HEK293 (cell line): ENCODE measurements around the gene MICALL1.
A peak's percentile ranks its signal among the peaks of the same experiment; 100 is the strongest.

Experiments
- GLI4 ChIP-seq: fragments of 450-650 bp; formaldehyde crosslinking; IDR thresholded peaks from 2 replicates; pipeline ENCODE4 v1.5.1; 2016; ENCODE audit warnings: missing biosample characterization, missing genetic modification characterization
- HOXA7 ChIP-seq: sonication (generic); formaldehyde crosslinking; IDR thresholded peaks from 2 replicates; pipeline ENCODE4 v1.8.1; 2022; ENCODE audit warnings: missing genetic modification reagents, borderline replicate concordance
- KLF10 ChIP-seq: fragments of 450-650 bp; IDR thresholded peaks from 2 replicates; pipeline ENCODE4 v1.5.1; 2018; ENCODE audit warnings: missing biosample characterization, mild to moderate bottlenecking, missing genetic modification characterization
- KLF9 ChIP-seq: fragments of 450-650 bp; formaldehyde crosslinking; IDR thresholded peaks from 2 replicates; pipeline ENCODE4 v1.5.1; 2016; ENCODE audit warnings: missing biosample characterization, missing genetic modification characterization, low read depth
- OSR2 ChIP-seq: fragments of 450-650 bp; formaldehyde crosslinking; IDR thresholded peaks from 2 replicates; pipeline ENCODE4 v1.5.1; 2016; ENCODE audit warnings: missing biosample characterization, missing genetic modification characterization
- OVOL3 ChIP-seq: fragments of 450-650 bp; formaldehyde crosslinking; IDR thresholded peaks from 2 replicates; pipeline ENCODE4 v1.5.1; 2016; ENCODE audit warnings: missing biosample characterization, missing genetic modification characterization
- SP3 ChIP-seq: fragments of 450-650 bp; formaldehyde crosslinking; IDR thresholded peaks from 2 replicates; pipeline ENCODE4 v1.5.1; 2016; ENCODE audit warnings: missing biosample characterization, missing genetic modification characterization
- WT1 ChIP-seq: fragments of 450-650 bp; formaldehyde crosslinking; IDR thresholded peaks from 2 replicates; pipeline ENCODE4 v1.5.1; 2016; ENCODE audit warnings: missing biosample characterization, missing genetic modification characterization
- ZEB2 ChIP-seq: fragments of 450-650 bp; formaldehyde crosslinking; IDR thresholded peaks from 2 replicates; pipeline ENCODE4 v1.5.1; 2016; ENCODE audit warnings: missing biosample characterization, missing genetic modification characterization
- ZNF175 ChIP-seq: fragments of 450-650 bp; formaldehyde crosslinking; IDR thresholded peaks from 2 replicates; pipeline ENCODE4 v1.5.1; 2016; ENCODE audit warnings: missing biosample characterization, missing genetic modification characterization
- ZNF2 ChIP-seq: fragments of 450-650 bp; formaldehyde crosslinking; IDR thresholded peaks from 2 replicates; pipeline ENCODE4 v1.5.1; 2016; ENCODE audit warnings: missing biosample characterization, missing genetic modification characterization
- ZNF214 ChIP-seq: fragments of 450-650 bp; formaldehyde crosslinking; IDR thresholded peaks from 2 replicates; pipeline ENCODE4 v1.5.1; 2017; ENCODE audit warnings: missing biosample characterization, mild to moderate bottlenecking, missing genetic modification characterization, borderline replicate concordance
- ZNF302 ChIP-seq: fragments of 450-650 bp; formaldehyde crosslinking; IDR thresholded peaks from 2 replicates; pipeline ENCODE4 v1.5.1; 2016; ENCODE audit warnings: missing biosample characterization, missing genetic modification characterization, low read depth
- ZNF423 ChIP-seq: fragments of 450-650 bp; formaldehyde crosslinking; IDR thresholded peaks from 2 replicates; pipeline ENCODE4 v1.5.1; 2016; ENCODE audit warnings: missing biosample characterization, missing genetic modification characterization
- ZNF600 ChIP-seq: fragments of 450-650 bp; formaldehyde crosslinking; IDR thresholded peaks from 2 replicates; pipeline ENCODE4 v1.5.1; 2016; ENCODE audit warnings: missing biosample characterization, missing genetic modification characterization
- ZNF670 ChIP-seq: fragments of 450-650 bp; formaldehyde crosslinking; IDR thresholded peaks from 2 replicates; pipeline ENCODE4 v1.5.1; 2016; ENCODE audit warnings: missing biosample characterization, missing genetic modification characterization, low read depth
- ZNF677 ChIP-seq: fragments of 450-650 bp; IDR thresholded peaks from 2 replicates; pipeline ENCODE4 v1.5.0; 2018; ENCODE audit warnings: missing biosample characterization, mild to moderate bottlenecking, missing genetic modification characterization, moderate library complexity
- ZNF777 ChIP-seq: fragments of 450-650 bp; formaldehyde crosslinking; IDR thresholded peaks from 2 replicates; pipeline ENCODE4 v1.5.1; 2017; ENCODE audit warnings: missing biosample characterization, missing genetic modification characterization, borderline replicate concordance
- ZNF837 ChIP-seq: fragments of 450-650 bp; formaldehyde crosslinking; IDR thresholded peaks from 2 replicates; pipeline ENCODE4 v1.5.1; 2016; ENCODE audit warnings: missing biosample characterization, missing genetic modification characterization
- ZSCAN16 ChIP-seq: fragments of 450-650 bp; formaldehyde crosslinking; IDR thresholded peaks from 2 replicates; pipeline ENCODE4 v1.5.1; 2016; ENCODE audit warnings: missing biosample characterization, missing genetic modification characterization
- TF ChIP-seq, protein P1 (sequence below): fragments of 450-650 bp; formaldehyde crosslinking; IDR thresholded peaks from 2 replicates; pipeline ENCODE4 v1.5.1; 2016; ENCODE audit warnings: missing biosample characterization, missing genetic modification characterization
- TF ChIP-seq, protein P2 (sequence below): fragments of 450-650 bp; formaldehyde crosslinking; IDR thresholded peaks from 2 replicates; pipeline ENCODE4 v1.5.1; 2016; ENCODE audit warnings: missing biosample characterization, missing genetic modification characterization
- TF ChIP-seq, protein P3 (sequence below): fragments of 450-650 bp; formaldehyde crosslinking; IDR thresholded peaks from 2 replicates; pipeline ENCODE4 v1.5.1; 2016; ENCODE audit warnings: missing biosample characterization, missing genetic modification characterization
- TF ChIP-seq, protein P4 (sequence below): fragments of 450-650 bp; formaldehyde crosslinking; IDR thresholded peaks from 2 replicates; pipeline ENCODE4 v1.5.1; 2017; ENCODE audit warnings: missing biosample characterization, mild to moderate bottlenecking, missing genetic modification characterization, moderate library complexity
- TF ChIP-seq, protein P5 (sequence below): fragments of 450-650 bp; formaldehyde crosslinking; IDR thresholded peaks from 2 replicates; pipeline ENCODE4 v1.5.1; 2016; ENCODE audit warnings: missing biosample characterization, missing genetic modification characterization, borderline replicate concordance

MICALL1 gene

DNA sequence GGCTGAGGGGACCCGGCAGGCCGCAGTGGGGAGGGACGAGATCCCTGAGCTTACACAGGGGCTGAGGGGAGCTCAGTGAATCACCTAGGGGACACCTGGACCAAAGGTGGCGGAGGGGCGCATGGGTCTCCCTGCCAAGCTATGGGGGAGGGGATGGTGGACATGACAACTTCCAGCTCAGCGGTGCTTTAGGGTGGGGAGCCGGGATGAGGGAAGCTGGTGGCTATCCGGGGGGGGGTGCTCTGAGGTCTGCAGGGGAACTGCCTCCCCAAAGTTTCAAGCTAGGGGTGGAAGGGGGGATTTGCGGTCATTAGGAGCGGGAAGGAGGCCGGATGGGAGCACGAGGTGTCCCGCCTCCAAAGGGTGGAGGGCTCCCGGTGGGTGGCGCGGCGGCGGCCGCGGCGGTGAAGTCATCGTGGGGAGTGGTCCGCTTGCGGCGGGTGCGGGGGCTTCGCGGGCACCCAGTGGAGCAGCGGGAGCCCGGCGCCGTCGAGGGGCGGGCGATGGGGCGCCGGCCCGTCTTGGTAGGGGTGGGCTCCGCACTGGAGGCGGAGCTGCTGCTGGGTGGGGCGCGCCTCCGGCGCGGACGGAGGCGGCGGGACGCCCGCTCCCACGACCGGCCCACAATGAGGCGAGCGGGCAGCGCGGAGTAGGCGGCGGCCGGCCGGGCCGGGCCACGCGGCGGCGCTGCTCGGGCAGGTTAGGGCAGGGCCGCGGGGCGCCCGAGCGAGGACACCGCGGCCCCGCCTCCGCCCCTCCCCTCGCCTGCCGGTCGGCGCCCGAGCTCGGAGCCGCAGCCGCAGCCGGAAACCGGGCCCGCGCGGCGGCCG lies at the start of gene MICALL1 (continued):
- no peak for TF ChIP-seq ZNF423
- TF ChIP-seq GLI4 (tag by site-specific recombination): no peak
- no peak for TF ChIP-seq ZNF600 (tag by site-specific recombination)
- peak; percentile 52; the same call in 1 of the 2 replicates for TF ChIP-seq ZNF2 (tag by site-specific recombination)
- TF ChIP-seq ZEB2 (tag by site-specific recombination): no peak
- TF ChIP-seq ZNF670: no peak
- no peak for TF ChIP-seq OVOL3
- TF ChIP-seq, protein P1, sequence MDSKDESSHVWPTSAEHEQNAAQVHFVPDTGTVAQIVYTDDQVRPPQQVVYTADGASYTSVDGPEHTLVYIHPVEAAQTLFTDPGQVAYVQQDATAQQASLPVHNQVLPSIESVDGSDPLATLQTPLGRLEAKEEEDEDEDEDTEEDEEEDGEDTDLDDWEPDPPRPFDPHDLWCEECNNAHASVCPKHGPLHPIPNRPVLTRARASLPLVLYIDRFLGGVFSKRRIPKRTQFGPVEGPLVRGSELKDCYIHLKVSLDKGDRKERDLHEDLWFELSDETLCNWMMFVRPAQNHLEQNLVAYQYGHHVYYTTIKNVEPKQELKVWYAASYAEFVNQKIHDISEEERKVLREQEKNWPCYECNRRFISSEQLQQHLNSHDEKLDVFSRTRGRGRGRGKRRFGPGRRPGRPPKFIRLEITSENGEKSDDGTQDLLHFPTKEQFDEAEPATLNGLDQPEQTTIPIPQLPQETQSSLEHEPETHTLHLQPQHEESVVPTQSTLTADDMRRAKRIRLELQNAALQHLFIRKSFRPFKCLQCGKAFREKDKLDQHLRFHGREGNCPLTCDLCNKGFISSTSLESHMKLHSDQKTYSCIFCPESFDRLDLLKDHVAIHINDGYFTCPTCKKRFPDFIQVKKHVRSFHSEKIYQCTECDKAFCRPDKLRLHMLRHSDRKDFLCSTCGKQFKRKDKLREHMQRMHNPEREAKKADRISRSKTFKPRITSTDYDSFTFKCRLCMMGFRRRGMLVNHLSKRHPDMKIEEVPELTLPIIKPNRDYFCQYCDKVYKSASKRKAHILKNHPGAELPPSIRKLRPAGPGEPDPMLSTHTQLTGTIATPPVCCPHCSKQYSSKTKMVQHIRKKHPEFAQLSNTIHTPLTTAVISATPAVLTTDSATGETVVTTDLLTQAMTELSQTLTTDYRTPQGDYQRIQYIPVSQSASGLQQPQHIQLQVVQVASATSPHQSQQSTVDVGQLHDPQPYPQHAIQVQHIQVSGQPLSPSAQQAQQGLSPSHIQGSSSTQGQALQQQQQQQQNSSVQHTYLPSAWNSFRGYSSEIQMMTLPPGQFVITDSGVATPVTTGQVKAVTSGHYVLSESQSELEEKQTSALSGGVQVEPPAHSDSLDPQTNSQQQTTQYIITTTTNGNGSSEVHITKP (tag by site-specific recombination): no peak
- 0 out of 2 replicates have a peak, but pooled peaks have one; percentile 13 for TF ChIP-seq ZNF777 (tag by site-specific recombination)
- TF ChIP-seq, protein P2, sequence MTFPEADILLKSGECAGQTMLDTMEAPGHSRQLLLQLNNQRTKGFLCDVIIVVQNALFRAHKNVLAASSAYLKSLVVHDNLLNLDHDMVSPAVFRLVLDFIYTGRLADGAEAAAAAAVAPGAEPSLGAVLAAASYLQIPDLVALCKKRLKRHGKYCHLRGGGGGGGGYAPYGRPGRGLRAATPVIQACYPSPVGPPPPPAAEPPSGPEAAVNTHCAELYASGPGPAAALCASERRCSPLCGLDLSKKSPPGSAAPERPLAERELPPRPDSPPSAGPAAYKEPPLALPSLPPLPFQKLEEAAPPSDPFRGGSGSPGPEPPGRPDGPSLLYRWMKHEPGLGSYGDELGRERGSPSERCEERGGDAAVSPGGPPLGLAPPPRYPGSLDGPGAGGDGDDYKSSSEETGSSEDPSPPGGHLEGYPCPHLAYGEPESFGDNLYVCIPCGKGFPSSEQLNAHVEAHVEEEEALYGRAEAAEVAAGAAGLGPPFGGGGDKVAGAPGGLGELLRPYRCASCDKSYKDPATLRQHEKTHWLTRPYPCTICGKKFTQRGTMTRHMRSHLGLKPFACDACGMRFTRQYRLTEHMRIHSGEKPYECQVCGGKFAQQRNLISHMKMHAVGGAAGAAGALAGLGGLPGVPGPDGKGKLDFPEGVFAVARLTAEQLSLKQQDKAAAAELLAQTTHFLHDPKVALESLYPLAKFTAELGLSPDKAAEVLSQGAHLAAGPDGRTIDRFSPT (tag by site-specific recombination): no peak
- peak; percentile 42; the same call in 1 of the 2 replicates for TF ChIP-seq OSR2 (tag by site-specific recombination)
- TF ChIP-seq, protein P3, sequence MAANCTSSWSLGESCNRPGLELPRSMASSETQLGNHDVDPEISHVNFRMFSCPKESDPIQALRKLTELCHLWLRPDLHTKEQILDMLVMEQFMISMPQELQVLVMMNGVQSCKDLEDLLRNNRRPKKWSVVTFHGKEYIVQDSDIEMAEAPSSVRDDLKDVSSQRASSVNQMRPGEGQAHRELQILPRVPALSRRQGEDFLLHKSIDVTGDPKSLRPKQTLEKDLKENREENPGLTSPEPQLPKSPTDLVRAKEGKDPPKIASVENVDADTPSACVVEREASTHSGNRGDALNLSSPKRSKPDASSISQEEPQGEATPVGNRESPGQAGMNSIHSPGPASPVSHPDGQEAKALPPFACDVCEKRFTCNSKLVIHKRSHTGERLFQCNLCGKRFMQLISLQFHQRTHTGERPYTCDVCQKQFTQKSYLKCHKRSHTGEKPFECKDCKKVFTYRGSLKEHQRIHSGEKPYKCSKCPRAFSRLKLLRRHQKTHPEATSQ (tag by site-specific recombination): peak; percentile 70; the same call in 1 of the 2 replicates
- TF ChIP-seq ZNF837 (tag by site-specific recombination): no peak
- no peak for TF ChIP-seq ZNF214 (tag by site-specific recombination)
- peak; percentile 71 for TF ChIP-seq SP3 (tag by site-specific recombination)
- no peak for TF ChIP-seq ZSCAN16 (tag by site-specific recombination)
- TF ChIP-seq KLF9: peak; percentile 49
- no peak for TF ChIP-seq ZNF302 (tag by site-specific recombination)
- TF ChIP-seq, protein P4, sequence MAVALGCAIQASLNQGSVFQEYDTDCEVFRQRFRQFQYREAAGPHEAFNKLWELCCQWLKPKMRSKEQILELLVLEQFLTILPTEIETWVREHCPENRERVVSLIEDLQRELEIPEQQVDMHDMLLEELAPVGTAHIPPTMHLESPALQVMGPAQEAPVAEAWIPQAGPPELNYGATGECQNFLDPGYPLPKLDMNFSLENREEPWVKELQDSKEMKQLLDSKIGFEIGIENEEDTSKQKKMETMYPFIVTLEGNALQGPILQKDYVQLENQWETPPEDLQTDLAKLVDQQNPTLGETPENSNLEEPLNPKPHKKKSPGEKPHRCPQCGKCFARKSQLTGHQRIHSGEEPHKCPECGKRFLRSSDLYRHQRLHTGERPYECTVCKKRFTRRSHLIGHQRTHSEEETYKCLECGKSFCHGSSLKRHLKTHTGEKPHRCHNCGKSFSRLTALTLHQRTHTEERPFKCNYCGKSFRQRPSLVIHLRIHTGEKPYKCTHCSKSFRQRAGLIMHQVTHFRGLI (tag by site-specific recombination): no peak
- TF ChIP-seq HOXA7 (CRISPR knock-in tag): no peak
- TF ChIP-seq, protein P5, sequence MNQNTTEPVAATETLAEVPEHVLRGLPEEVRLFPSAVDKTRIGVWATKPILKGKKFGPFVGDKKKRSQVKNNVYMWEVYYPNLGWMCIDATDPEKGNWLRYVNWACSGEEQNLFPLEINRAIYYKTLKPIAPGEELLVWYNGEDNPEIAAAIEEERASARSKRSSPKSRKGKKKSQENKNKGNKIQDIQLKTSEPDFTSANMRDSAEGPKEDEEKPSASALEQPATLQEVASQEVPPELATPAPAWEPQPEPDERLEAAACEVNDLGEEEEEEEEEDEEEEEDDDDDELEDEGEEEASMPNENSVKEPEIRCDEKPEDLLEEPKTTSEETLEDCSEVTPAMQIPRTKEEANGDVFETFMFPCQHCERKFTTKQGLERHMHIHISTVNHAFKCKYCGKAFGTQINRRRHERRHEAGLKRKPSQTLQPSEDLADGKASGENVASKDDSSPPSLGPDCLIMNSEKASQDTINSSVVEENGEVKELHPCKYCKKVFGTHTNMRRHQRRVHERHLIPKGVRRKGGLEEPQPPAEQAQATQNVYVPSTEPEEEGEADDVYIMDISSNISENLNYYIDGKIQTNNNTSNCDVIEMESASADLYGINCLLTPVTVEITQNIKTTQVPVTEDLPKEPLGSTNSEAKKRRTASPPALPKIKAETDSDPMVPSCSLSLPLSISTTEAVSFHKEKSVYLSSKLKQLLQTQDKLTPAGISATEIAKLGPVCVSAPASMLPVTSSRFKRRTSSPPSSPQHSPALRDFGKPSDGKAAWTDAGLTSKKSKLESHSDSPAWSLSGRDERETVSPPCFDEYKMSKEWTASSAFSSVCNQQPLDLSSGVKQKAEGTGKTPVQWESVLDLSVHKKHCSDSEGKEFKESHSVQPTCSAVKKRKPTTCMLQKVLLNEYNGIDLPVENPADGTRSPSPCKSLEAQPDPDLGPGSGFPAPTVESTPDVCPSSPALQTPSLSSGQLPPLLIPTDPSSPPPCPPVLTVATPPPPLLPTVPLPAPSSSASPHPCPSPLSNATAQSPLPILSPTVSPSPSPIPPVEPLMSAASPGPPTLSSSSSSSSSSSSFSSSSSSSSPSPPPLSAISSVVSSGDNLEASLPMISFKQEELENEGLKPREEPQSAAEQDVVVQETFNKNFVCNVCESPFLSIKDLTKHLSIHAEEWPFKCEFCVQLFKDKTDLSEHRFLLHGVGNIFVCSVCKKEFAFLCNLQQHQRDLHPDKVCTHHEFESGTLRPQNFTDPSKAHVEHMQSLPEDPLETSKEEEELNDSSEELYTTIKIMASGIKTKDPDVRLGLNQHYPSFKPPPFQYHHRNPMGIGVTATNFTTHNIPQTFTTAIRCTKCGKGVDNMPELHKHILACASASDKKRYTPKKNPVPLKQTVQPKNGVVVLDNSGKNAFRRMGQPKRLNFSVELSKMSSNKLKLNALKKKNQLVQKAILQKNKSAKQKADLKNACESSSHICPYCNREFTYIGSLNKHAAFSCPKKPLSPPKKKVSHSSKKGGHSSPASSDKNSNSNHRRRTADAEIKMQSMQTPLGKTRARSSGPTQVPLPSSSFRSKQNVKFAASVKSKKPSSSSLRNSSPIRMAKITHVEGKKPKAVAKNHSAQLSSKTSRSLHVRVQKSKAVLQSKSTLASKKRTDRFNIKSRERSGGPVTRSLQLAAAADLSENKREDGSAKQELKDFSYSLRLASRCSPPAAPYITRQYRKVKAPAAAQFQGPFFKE (tag by site-specific recombination): 0 out of 2 replicates have a peak, but pooled peaks have one; percentile 68
- 0 out of 2 replicates have a peak, but pooled peaks have one; percentile 13 for TF ChIP-seq ZNF677 (tag by site-specific recombination)
- peak; percentile 82; the same call in 1 of the 2 replicates for TF ChIP-seq KLF10 (tag by site-specific recombination)
- no peak; the same call in 1 of the 2 replicates for TF ChIP-seq WT1 (tag by site-specific recombination)
- no peak for TF ChIP-seq ZNF175 (tag by site-specific recombination)
